Muscle of arm (tissue), 12 donors: ENCODE data around the gene HSPB1. TPM values are rescaled to one million over a fixed set of nuclear protein-coding genes. Genes with fewer than 3 reads are reported as not detected.
"Not testable (repeated sequence)": the region's sequence is repeated elsewhere in the genome, so short reads cannot be mapped to it uniquely, and the experiment has no call there.

Source experiments
- DNase-seq: peaks from one replicate; pipeline ENCODE4 v3.0.0-alpha.2; 2013
- polyA plus RNA-seq, 12 donors: library from polyadenylated mRNA; unstranded; fragments of 120-200 nt; gene quantifications; one replicate each; pipeline ENCODE4 v1.2.1, GENCODE V29; 2013; ENCODE audit not compliant: insufficient read length in 12 of 12

Gene HSPB1
- polyA plus RNA-seq, 12 donors, result 552 to 2,296 (median 1,208) TPM

GRCh38 chr7:76273503-76273902 is 29.0 kb upstream of the HSPB1 start:
- no peak for DNase-seq

- DNase-seq, result no peak
Observed at GRCh38 chr7:76278540-76278939, 23.9 kb upstream of the HSPB1 start.

- no peak for DNase-seq
Observed at GRCh38 chr7:76280408-76280807, 22.1 kb upstream of the HSPB1 start.

- DNase-seq, result no peak
Observed at GRCh38 chr7:76281006-76281705, 21.3 kb upstream of the HSPB1 start.

GRCh38 chr7:76281706-76282343 is 20.6 kb upstream of the HSPB1 start:
- no peak for DNase-seq

GRCh38 chr7:76282344-76283253 is 19.9 kb upstream of the HSPB1 start:
- DNase-seq, result no peak

GRCh38 chr7:76283254-76284159 is 19.0 kb upstream of the HSPB1 start:
- DNase-seq, result no peak

- DNase-seq, result no peak
Observed at GRCh38 chr7:76285604-76286374, 16.7 kb upstream of the HSPB1 start.

- no peak for DNase-seq
Observed at GRCh38 chr7:76286842-76287403, 15.6 kb upstream of the HSPB1 start.

GRCh38 chr7:76290847-76291350 is 11.6 kb upstream of the HSPB1 start:
- not testable (repeated sequence) for DNase-seq

- peak; percentile 94 for DNase-seq
Observed at GRCh38 chr7:76291351-76292212, 10.9 kb upstream of the HSPB1 start.

- no peak for DNase-seq
Observed at GRCh38 chr7:76292213-76292573, 10.3 kb upstream of the HSPB1 start.

- not testable (repeated sequence) for DNase-seq
Observed at GRCh38 chr7:76292911-76293310, 9.6 kb upstream of the HSPB1 start.

GRCh38 chr7:76293407-76293901 is 9.0 kb upstream of the HSPB1 start:
- DNase-seq, result no peak

- DNase-seq, result peak; percentile 79
Observed at GRCh38 chr7:76294344-76295024, 8.0 kb upstream of the HSPB1 start.

- DNase-seq, result no peak
Observed at GRCh38 chr7:76296743-76297740, 5.4 kb upstream of the HSPB1 start.

- DNase-seq, result no peak
Observed at GRCh38 chr7:76300166-76300731, 2.2 kb upstream of the HSPB1 start.
